Dedifferentiated amniotic fluid mesenchymal stem cell (primary cell): ENCODE data around the gene SETBP1.
"Not testable (repeated sequence)": the region's sequence is repeated elsewhere in the genome, so short reads cannot be mapped to it uniquely, and the experiment has no call there.

ENCODE experiments used
- DNase-seq: peaks from one replicate; pipeline ENCODE4 v3.0.0-alpha.2; 2016; ENCODE audit errors: extremely low spot score

The SETBP1 gene

DNA sequence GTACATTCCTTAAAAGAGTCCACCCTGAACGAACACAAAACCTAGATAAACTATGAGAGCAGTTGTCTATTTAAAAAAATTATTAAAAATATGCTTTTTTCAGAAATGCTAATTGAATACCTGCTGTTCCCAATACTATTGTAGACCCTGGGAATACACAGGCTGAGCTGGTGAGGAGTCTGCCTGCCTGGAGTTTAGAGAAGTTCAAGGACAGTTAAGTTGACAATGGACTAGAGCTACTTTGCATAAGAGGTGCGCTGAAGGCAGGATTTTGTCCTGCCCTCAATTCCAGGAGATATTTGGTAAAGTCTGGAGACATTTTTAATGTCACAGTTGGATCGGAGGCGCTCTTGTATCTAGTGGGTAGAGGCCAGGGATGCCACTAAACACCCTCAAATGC is 110.2 kb downstream of the SETBP1 start:
- DNase-seq: no peak

DNA sequence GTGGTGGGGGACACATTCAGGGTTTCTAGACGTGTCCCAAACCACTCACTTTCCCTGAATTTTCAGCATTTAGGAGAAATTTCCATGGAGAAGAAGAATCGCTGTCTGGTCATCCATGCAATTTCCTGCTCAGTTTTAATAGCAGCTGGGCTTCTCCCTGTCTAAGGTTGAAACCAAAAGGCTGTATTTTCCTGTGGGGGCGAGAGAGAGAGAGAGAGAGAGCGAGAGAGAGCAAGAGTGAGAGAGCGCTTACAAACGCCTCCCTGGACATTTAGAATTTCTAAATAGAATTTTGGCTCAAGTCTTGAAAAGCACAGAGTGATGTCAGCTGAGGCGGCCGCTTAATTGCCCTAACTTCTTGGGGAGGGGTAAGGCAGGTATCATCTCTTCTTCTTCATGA is 110.8 kb downstream of the SETBP1 start:
- DNase-seq: no peak

DNA sequence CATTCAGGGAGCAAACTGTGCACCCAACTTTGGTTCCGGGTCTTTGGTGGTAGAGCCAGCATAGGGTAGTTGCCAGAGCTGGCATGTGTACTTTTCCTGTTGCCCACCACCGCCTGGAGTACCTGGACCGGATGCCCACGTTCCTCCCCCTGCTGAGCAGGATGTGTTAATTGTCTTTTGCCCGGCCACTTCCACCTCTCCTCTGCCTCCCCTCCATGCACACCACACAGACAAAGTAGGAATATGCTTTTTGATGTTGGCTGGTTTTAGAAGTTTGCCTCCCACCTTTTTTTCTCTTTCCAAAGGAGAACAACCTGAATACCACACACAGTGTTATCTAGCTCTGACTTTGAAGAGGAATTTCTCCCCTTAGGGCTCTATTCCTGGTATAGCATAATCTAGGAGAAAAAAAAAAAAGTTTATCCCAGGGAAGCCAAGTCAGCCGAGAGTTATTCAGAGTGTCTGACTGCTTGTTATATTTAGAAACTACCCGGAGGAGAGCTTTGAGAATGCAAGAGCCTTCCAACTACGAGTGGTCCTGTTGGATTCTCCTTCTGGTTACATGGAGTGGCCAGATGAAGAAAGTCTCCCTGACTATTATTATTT is 111.9 kb downstream of the SETBP1 start:
- DNase-seq: no peak

DNA sequence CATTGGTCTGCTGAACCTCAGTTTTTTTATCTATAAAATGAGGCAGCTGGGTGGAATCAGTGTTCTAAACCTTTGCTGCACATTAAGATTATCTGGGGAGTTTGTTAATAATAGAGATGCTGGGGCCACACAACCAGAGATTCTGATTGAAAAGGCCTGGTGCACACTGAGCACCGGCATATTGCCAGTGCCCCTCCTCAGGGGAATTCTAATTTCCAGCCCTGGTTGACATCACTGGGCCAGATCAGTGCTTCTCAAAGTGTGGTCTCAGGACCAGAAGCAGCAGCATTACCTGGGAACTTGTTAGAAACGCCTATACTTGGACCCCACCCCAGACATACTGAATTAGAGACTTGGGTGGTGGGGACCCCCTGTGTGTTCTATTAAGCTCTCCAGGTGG is 112.5 kb downstream of the SETBP1 start:
- DNase-seq: no peak

DNA sequence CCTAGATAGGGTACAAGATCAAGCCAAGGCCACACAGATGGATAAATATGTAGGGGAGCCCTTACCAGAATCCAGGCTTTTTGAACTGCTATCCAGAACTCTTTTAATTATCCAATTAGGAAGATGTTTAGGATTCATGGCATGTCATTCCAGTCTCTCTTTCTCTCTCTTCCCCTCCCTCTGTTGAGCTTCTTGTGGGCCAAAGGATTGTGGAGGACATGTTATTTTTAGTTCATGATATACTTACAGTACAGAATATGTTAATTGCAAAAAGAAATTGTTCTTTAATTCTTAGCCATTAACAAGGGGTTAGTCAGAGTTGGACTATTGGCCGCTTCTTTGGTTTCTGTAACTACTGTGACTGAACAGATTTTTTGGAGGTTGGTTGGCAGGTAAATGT is 113.0 kb downstream of the SETBP1 start:
- DNase-seq: no peak

DNA sequence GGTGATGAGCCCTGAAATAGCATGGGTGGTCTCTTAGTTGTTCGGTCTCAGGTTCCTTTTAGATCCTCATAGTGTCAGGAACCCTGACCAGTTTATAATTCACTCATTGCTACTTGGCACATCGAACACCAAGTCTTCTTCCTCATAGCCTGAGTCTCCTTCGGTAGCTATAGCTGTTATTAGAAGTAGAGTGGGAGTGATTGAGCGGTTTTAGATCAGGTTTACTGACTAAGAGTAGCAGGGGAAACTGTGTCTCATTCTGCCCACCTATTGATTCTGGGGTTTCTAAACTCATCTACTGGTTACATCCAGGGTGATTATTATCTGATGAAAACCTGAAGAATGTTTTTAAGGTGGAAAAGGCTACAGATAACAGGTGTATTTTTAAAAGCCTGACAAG is 114.6 kb downstream of the SETBP1 start:
- DNase-seq: no peak

DNA sequence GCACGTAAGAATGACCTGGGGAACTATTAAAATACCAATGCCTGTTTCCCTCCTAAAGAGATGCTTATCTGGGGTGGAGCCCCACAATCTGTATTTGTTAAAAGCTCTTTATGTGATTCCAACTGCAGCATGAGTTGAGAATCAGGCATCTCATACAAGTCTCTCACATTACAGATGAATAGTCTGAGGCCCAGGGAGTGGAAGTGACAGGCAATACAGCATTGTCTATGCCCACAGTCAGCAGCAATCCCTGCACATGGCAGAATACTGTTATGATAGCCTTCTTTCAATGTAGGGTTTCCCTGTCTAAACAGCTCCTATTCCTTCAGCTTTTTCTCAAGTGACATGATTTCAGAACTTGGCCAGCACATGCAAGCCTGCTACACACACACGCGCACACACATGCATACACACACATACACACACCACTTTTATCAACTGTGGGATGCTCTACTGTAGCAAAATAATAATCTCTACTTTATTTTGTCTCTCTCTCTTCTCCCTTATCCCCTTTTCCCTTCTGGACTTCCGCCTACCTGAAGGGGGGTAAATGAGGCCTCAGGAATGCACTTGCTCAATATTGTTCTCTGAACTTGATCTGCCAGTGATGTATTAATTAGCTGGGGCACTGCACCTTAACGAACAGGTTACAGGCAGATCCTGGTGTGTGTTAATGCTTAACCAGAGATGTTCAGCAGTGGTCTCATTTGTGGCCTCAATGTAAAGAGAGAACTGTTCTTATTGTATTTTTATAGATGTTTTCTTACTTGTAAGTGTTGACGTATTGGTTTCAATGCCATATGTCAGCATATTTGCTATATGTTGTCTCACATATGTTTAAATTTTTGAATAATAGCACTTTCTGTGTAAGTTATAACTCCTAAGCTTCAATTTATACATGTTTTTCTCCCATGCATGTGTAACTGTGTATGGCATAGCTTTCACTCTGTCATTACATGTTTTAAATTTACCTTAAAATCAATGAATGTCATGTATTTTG is 116.0 kb downstream of the SETBP1 start:
- no peak for DNase-seq

DNA sequence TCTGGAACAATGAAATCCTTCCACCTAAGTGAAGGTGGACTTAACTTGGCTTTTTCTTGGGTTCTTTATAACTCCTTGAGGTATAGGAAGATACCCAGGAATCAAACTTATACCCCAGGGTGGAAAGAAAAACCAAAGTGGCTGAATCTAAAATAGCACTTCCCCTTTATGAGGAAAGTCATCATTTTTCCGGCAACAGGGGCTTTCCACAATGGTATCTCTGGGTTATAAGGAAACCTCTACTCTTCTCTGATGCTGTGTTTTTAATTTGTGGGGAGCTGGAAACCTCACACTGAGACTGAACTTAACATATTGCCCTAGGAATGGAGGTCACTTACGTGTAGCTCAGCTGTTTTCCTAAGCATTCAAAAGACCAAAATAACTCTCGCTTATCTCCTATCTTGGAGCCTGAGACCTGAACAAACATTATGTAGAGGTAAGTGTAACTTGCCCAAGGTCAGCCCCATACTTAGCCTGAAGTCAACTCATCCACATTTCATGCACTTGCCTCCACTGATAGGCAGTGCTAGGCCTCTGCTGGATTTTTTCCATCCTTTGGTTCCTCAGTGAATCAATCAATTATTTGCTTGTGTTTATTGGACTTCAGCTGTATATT is 117.9 kb downstream of the SETBP1 start:
- no peak for DNase-seq

DNA sequence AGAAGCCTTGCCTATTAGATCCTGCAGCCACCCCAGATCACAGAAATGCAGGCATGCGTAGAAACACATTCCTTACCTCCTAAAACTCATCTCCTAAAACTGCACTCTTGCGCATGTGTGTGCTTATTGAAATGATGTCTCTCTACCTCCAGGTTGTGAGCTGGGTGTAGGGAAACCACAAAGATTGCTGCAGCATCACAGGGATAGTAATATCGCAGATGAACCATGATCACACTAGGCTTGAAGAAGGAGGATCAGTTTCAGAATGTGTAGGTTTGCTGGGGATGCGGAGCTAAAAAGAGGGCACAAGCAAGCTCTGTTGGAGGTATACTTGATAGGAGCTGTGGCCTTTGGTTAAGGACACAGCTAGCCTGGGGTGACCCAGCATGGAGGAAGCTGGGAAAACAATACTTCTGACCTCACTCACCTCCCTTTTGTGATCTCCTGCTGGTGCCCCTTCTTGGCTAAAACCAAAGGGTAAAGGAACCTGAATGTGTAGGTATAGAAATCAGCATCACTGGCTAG is 118.8 kb downstream of the SETBP1 start:
- DNase-seq: no peak

DNA sequence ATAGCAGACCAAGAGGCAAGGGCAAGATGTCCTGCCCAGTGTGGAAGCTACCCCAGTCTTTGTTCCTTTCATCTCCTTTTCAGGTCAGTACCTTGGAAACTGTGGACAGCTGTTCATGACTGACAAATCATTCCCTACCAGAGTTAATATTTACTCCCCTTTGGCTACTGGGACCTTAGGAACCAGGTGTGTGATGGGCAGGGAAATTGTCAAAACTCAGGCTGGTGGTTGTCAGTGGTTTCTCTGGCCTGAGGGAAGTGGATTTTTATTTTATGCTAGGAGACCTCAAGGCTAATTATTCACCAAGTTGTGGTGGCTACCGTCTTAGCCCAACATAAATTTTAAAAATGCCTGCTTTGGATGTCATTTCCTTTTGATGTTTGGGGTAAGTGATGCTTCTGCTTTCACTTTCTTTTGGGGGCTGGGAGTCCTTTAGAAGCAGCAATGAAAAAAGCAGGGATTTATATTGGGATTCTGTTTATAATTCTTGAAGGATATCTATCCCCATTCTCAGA is 119.3 kb downstream of the SETBP1 start:
- no peak for DNase-seq

DNA sequence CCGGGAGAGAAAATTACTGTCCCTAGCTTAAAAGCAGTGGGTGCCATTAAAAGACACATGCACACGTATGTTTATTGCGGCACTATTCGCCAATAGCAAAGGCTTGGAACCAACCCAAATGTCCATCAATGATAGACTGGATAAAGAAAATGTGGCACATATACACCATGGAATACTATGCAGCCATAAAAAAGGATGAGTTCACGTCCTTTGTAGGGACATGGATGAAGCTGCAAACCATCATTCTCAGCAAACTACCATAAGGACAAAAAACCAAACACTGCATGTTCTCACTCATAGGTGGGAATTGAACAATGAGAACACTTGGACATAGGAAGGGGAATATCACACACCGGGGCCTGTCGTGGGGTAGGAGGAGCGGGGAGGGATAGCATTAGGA is 120.1 kb downstream of the SETBP1 start:
- not testable (repeated sequence) for DNase-seq

DNA sequence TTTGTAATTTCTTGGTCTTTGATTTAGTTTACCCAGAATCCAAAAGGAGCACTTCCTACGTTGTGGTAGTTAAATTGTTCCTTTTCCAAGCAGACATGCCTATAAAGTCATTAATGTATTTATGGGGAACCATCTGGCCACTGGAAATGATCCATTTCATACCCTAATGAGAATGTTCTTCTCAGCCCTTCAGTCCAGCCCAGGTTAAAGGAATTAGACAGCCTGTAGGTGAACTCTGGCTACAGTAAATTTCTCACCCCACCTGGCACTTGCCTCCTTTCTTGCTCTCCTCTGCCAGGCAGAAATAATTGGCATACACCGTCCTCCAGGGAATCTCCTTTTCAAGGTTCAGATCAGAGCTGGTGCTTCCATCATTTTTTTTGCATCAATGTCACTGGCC is 121.1 kb downstream of the SETBP1 start:
- no peak for DNase-seq

DNA sequence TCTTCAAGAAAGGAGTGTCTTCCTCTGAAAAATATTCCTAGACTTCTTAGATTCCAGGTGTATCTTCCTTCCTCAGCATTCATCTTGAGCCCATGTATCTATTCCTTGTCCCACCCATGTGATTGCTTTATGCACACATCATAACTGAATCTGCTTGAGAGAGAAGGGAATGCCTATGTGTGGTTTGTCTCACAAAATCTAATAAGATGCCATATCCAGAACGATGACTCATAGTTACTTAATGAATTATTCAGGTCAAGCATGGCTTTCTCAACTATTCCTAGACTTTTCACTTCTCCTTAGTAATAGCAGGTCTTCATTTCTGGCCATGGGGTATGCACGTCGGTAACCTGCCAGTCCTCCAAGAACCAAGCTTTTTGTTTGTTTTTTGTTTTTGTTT is 121.8 kb downstream of the SETBP1 start:
- no peak for DNase-seq

DNA sequence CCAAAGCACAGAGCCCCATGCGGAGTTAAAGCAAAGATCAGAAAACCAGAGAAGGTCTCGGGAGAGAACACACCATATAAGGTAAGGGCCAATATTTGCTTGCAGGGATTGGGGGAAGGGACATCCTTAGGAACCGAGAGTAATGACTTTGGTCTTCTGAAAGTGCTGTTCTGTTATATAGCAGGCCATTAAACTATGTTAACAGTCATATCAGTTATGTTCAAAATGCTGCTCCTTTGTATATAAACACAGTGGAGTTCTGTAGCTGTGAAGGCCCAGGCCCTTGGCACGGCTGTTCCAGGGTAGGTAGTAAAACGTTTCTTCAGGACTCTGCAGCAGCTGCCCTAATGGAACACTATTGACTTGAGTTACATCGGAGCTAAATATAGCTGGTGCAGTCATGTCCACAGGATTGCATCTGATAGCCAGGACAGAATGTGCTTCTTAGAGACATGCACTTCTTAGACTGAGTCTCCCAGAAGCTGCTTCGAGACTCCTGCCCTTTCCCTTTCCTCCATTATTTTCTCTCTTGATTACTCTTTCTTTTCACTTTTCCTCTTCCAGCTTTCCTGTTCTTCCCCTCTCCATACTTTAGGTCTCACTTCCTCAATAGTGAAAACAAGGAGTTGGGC is 122.4 kb downstream of the SETBP1 start:
- DNase-seq: peak; percentile 72

DNA sequence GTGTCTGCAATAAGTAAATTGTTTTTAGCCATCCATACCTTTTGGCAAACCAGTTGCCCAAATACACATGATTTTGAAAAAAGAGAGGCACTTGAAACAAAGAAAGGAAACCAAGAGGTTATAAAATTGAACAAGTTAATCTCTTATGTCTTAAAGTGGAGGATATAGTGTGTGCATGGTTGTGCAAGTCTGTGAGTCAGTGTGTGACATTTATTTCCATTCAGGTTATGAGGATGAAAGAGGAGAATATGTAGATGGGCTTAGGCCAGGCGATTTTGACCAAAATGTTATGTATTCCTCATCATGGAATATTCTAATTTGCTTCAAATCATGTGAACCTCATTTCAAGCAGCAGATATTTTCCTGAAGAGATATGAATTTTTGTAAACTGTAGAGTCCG is 123.3 kb downstream of the SETBP1 start:
- DNase-seq: no peak

DNA sequence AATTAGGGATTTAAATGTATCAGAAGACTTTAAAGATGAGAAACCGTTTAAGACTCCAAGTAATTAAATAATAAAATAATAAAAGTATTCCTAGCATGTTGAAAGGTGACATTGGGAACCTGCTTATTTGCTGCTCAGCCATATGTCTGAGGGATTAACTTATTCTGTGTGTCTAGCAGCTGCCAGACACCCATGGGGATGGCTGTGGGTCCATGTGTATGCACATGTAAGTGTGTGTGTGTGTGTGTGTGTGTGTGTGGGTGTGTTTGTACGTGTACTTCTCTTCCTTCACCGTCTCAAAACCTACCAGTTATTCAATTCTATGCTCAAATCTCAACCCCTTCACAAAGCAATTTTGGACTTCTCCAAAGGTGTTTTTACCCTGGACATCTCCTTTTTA is 124.5 kb downstream of the SETBP1 start:
- no peak for DNase-seq

DNA sequence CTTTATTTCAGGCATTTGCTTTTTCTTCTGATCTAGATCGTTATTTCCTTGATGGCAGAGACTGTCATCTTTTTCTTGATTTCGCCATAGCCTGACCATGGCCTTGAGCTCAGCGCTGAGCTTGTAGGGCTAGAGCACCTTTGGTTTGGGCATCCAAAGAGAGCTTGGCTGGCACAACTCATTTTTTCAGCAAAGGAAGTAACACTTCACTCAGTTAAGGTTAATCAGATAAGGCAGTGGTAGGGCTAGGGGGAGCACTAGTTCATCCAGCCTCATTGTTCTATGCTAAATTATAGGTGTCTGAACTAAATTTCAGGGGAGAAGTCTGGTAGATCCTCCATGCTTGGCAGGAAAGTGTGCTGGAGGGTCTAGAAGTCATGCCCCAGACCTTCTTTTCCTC is 125.0 kb downstream of the SETBP1 start:
- DNase-seq: no peak

DNA sequence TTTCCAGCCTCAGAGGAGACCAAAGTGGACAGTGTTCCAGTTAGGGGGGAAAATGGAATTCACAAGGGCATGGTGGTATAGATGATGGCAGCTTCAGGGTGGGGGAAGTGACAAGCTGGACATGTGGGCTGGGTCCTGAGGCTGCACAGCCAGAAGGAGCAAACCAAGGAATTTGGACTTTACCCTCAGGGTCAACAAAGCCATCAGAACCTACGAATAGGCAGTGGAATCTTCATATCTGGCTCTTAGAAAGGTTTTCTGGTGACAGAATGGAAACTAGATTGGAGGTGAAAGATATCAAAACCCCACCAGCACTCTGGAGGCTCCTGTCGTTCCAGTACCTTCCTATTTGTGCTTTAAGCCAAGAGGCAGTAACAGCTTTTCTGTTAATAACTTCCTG is 127.1 kb downstream of the SETBP1 start:
- DNase-seq: no peak

DNA sequence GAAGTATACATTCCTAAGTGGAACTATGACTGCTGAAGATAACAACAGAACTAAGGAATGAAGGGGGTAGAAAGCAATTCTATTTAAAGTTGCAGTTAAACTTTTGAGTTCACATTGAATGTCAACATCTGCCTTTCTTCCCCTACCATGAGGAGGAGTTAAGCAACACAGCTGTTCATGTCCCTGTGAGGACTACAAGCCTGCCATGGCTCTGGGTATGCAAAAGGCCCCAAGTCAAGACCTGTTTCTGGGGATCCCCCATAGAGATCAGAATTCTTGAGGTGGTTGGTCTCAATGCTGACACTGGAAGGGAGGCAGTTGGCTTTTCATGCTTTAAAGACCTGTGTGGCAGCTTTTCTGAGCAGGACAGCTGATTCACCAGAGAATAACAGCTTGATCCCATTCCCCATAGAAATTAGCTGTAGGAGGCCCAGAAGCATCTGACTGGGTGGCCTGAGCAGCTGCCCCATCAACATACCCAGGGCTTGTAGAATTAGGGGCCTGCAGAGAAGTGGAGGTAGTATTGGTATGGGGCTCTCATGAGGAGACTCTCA is 131.0 kb downstream of the SETBP1 start:
- no peak for DNase-seq

DNA sequence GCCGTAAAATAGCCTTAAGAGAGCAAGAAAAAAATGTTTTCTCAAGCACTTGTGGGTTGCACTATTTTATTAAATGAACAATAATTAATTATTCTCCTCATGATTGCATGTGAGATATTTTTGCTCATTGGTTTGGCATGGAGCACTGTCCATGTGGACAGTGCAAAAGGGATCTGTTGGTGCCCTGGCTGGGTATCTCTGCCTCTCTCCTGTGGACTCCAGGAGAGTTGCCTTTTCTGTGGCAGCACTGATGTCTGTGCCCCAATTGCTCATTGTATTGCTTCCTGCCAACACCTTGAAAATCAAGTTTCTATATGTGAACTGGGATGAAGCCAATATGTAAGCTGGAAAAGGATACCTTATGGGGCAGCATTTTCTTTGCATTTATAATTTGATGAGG is 131.7 kb downstream of the SETBP1 start:
- no peak for DNase-seq

DNA sequence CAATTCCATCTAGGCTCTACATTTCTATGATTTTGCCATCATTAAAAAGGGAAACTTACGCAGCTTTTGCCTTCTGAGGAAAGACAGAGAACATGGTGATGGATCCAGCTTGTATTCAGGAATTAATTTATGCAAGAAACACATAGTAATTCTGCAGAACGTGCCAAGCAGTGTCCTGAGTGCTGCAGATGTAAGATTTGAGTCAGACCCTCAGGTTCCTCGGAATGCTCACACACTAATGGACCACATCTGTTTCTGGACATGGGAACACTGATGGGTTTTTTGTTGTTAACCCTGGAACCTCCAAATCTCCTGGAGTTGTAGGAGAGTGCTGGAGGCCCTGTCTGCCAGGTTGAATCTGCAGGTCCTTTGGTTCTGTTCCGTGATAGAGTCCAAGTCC is 132.9 kb downstream of the SETBP1 start:
- no peak for DNase-seq

DNA sequence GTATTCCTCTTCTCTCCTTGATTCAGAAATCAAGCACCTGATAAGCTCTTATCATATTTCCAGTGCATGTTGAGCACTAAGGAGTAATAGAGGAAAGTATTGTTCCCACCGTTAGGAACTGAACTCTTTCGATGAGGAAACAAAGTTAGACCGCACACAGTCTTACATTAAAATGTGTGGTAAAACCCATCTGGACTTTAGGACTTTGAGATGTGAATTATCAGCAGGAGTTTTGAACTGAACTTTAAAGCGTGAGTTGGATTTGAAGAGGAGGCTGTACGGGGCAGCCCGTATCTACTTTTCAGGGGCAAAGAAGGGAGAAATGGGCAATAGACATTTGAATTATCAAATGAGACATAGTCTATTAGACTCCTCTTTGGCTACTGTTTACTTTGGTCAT is 134.4 kb downstream of the SETBP1 start:
- DNase-seq: no peak
